Urothelium cell line (cell line): Measurements from ENCODE around the gene MIER1.

Experiments
- DNase-seq: peaks from one replicate; pipeline ENCODE4 v3.0.0; 2011; ENCODE audit warnings: low spot score, mixed read lengths
- FAIRE-seq: peaks from 2 replicates; lab custom pipeline; 2011; peaks lifted over from hg19 to GRCh38; lab: Jason Lieb, UNC

Gene MIER1

DNA sequence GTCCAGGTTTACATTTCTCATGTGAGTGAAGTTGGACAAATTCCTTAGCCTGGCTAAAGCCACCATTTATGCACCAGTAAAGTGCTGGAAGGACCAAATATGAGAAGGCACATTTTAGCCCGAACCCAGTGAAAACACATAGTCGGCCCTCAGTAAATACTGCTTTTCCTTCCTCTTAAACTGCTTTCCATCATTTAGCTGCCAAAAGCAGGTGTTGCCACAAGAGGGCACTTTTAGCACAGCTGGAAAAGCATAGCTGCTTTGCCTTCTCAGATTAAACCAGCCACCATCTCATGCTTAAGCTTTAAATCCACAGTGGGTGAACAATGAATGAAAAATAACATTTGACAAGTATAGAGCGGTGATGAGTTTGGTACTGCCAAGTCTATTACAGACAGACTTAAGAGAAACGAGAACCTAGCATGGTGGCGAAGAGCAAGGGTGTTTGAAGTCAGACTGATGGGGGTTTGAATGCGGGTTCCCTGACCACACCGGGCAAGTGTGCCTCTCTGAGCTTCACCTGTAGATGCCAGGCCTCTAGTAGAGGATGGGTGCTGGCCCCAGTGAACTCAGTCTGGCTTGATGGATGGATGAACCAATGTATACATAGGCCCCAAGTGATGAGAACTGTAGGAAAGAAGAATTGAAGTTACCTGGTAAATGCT is 71.4 kb downstream of the MIER1 start:
- DNase-seq (peak; percentile 45), FAIRE-seq (no peak)

DNA sequence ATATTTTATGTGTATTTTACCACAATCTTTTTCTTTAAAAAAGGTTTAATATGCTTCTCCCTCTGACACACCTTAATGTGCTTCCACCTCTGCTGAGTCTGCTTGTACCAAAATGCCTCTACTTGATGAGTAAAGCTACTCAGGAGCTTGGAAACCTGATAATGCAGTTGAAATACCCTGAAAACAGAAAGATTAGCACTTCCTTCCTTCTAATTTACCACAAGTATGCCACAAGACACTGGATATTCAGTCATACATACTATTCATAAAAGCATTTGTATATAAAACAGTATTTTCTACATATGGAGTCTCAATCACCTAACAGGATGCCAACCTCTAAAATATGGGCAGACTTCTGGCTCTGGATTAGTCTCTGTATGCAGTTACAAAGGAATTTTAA is 74.2 kb downstream of the MIER1 start:
- DNase-seq (no peak), FAIRE-seq (no peak)

DNA sequence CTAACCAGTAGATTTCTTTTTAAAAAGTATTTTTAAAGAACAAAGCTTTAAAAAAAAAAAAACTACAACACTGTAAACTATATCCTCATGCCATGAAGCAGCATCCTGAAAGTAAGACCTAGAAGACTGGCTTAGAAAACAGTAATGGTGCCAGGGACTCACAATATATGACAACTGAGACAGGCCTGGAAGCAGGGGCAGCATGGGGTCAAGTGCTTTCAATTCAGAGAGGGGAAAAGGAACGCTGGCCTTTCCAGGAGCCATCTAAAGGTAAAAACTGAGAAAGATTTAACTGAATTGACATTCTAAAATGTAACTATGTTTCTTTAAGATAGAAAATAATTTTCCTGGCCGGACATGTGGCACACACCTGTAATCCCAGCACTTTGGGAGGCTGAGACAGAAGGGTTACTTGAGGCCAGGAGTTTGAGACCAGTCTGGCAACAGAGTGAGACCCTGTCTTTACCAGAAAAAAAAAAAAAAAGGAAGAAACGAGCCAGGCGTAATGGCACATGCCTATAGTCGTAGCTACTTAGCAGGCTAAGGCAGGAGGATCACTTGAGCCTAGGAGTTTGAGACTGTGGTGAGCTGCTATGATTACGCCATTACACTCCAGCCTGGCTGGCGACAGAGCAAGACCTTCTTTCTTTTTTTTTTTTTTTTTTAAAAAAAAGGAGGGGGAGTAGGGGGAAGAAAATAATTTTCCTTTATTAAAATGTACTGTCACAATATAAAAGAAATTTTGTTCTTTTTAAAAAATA is 75.0 kb downstream of the MIER1 start:
- DNase-seq (no peak), FAIRE-seq (no peak)

DNA sequence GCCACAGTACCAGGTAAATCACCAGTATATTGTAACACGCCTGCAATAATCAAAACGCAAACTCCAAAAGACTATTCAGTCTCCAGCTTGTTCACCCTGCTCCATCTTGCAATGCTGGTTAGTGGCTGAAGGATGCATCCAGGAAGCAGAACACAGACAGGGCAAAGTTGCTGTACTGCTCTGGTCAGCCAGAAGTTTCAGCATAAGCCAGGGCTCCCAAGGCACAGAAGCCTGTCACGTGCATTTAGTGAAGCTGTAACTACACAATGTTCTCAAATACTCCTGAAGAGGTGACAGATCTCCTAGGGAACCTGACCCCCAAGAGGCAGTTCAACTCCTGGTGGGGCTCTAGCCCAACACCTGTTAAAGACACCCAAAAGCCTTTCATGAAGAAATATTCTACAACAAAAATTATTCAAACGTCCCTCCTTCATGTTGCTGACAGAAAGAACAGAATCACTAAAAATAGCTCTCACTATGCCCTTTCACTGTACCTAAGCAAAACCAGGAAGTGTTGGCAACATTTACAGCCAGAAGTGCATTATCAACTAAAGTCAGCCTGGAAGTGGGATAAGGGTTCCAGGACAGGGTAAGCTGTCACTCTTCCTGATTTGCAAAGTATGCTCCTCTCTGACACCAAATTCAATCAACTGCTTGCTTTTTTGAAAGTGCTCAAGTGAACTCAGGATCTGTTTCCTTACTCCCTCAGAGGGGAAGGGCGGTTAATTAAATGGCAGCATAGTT is 77.1 kb downstream of the MIER1 start:
- FAIRE-seq (no peak), DNase-seq (no peak)

DNA sequence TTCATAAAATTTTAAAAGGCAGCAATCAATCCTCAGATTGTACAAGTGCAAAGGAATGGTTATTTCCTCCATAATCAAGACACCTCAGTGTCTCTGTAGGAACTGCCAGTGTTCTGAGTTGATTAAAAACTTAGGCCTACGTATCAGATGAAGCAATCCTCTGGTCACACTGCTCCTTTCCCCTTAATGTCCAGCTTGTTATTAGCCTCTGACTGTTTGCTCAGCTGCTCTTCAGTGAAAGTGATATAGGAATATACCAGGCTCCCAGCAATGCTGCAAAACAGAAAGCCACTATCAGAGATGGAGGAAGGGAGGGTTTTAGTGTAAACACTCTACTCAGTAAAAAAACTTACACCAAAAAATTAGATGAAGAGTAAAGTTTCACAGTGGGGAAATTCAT is 79.4 kb downstream of the MIER1 start:
- DNase-seq (no peak), FAIRE-seq (no peak)

DNA sequence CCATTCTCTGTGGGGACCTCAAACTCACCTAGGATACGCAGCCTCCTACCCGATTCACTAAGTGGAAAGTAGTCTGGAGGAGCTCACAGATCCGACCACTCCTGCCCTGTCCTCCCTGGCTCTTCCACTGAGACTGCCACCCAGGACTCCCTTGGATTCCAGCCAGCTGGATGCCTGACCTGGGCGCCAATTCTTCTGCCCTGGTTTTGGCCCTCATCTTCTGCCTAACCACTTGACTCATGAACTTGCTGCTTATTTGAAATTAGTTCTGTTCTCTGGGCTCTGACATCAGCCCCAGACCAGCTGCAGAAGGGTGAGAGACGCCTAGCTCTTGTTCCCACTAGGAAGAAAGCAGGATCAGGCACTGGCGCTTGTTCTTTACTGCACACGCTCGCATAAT is 80.3 kb downstream of the MIER1 start:
- no peak for DNase-seq
- no peak for FAIRE-seq

DNA sequence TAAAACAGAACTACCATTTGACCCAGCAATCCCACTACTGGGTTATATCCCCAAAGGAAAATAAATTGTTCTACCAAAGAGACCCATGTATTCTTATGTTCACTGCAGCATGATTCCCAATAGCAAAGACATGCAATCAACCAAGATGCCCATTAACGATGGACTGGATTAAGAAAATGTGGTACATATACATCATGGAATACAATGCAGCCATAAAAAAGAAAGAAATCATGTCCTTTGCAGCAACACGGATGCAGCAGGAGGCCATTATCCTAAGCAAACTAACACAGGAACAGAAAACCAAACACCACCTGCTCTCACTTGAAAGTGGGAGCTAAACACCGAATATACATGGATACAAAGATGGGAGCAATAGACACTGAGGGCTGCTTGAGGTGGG is 85.0 kb downstream of the MIER1 start:
- FAIRE-seq (no peak), DNase-seq (no peak)

DNA sequence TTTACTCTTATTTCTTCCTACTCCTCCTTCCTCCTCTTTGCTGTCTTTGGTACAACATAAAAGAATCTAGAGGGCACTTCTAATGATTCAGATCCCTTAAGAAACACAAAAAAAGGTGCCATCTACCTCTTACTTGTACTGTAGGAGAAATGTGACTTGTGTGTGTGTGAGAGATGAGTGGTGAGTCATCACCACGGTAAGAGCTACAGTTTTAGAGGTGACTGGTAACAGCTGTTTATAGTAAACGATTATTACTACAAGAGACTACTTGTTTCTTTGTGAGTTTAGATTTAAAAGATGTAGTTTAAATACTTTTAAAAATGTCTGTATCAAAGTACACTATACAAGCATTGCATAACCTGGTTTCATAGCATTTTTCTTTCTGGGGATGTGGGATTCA is 88.8 kb downstream of the MIER1 start:
- DNase-seq (peak; percentile 19), FAIRE-seq (no peak)

DNA sequence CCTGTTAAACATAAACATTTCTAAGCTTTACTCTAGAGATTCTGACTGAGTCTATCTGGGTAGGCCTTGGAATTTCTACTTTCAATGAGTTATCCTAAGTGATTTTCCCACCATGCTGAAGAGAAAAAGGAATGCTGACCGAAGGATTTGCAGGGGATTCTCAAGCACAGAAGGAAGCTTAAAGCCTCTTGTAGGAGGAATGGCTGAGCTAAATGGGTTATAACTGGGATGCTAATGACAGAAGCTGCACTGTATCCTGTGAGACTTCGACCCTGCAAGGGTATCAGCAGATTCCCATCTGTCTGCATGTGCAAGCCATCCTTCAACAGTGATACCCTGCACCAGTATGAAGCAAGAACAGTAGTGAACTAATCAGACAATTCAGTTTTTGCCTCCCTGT is 93.8 kb downstream of the MIER1 start:
- no peak for FAIRE-seq

DNA sequence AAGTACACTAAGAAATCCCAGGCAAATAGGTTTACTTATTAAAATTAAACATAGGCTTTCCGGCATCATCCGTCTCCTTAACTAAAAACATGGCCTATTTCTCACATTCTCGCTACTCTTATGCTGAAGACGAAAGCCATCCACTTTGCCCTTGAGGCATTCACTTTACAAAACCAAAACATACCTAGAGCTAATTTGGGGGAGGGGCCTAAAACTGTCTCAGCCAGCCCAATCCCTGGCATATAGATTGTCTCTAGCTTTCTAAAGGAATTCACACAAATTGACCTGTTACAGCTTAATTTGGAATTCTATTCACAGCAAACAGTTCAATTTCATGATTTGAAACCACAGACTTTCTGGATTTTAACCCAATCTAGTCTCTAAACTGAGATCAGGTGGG is 94.3 kb downstream of the MIER1 start:
- FAIRE-seq (no peak), DNase-seq (no peak)

More for the DNA sequence above, 93.8 kb downstream of the MIER1 start:
- no peak for DNase-seq

DNA sequence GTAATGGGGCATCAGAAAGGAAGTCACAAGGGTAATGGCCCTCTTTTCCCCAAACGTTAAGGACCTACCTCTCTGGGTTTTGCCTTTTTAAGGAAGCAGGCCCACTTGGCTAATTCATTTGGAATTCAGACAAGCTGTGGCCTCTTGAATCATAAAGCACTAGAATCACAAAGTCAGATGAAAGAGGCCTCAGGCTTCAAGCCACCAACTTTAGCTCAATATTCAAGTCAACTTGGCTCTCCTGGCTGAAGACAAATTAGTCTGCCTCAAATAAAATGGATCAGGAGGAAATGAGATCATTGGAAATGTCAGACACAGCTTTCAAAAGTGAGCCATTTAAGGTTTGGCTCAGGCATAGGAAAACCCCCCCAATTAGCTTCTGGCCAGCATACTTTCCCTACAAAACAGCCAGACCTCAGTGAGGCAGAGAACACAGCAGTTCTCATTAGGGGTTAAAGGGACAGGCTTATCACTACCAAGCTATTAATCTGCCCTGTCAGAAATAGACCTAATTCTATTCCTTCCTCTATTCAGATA is 94.9 kb downstream of the MIER1 start:
- DNase-seq (no peak), FAIRE-seq (no peak)

DNA sequence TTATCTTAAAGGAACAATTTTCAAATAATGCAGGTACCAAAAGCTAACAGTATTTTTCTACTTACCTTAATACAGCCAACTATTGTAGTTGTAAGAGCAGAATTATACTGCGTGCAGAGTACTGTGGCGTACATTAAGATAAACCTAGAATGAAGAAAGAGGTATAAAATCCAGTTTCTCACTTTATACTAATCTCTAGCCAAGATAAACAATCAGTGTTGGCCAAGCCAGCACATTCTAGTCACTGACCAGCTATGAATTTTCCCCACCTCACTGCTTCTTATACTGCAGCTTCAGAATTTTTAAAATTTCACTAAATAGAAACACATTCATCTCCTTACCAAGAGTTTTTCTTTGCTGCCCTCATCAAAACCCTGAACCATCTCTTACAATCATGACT is 95.5 kb downstream of the MIER1 start:
- DNase-seq (no peak), FAIRE-seq (no peak)

DNA sequence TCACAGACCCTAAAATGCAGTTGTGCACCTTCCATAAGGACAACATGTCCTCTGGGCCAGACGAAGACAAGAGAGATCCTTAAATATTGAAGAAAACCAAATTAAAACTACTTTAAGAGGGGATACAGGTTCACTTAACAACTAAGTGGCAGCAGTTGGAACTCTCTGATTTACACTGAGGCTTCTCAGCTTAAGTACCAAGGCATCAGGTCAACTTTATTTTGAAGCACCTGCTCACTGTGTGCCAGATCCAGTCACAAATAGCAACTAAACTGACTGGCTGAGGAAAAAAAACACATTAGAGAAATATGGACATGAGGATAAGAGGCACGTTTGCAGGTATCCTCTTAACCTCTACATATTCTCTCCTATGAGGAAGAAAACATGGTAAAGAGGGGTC is 96.0 kb downstream of the MIER1 start:
- FAIRE-seq (no peak), DNase-seq (no peak)

DNA sequence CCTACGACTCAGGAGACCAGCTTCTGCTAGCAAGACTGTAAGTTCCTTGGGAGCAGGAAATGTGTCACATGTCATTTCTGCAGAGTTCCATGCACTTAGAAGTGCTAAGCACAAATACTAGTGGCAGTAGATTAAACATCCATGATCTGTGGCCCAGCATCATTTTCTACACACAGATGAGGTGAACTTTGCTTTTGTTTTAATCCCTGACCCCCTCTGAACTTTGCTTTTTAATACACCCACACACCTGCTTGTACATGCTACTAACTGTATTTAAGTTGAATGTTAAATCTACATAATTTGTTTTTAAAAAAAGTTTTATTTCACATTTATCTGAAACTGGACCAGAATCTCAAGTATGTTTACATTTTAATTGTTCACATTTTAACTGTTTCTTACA is 104.7 kb downstream of the MIER1 start:
- DNase-seq (no peak), FAIRE-seq (no peak)

DNA sequence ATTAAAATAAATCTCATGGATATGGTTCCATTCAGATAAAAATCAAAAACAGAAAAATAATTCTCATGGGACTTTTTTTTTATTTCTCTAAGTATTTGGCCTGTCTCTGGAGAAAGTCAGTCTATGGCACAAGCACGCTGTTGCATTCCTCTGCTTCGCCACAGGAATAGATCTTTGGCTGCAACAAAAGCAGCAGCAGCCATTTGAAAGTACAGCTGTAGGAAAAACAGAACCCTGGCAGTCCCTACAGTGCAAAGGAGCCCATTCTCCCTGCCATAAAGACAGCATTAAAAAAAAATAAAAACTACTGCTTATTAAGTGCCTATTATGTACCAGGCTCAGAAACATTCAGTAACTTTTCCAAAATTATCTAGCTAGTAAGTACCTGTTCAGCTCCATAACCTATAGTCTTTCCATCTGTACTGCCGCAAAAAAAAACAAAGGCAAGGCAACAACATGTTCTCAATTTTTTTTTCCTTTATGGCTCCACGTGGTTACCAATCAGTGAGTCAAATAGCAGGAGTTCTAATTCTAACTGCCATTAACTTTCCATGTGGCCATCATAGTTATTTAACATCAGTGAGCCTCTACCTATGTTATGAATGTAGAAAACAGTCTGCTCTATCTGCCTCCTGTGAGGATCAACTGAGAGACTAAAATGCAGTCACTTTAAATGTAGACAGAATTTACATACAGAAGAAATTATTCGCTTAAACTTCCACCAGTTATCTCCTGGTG is 106.5 kb downstream of the MIER1 start:
- DNase-seq (no peak), FAIRE-seq (no peak)

DNA sequence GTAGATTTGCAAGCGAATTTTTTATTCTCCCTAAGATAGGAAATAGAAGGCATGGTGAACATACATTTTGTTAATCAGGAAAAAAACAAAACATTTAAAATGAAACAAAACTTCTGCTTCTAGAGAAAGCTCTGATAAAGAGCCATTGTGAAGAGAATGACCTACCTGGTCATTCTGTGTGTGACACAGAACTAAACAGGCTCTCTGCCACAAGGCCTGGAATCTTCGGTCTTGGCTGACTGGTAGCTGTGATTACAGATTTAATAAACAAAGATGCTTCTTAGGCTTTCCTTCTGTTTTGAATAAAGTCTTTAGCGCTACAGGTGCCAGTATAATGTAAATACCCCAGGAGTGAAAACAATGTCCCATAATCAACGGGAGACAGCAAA is 107.1 kb downstream of the MIER1 start:
- DNase-seq (no peak), FAIRE-seq (no peak)
